WTC11 (cell line): Measurements from ENCODE around the gene VAMP3.

ENCODE experiments used
- CBFB ChIP-seq: sonication (generic); formaldehyde crosslinking; IDR thresholded peaks from 2 replicates; pipeline ENCODE4 v1.8.1; 2022; ENCODE audit warnings: mild to moderate bottlenecking, low read depth, missing genetic modification reagents
- CREB1 ChIP-seq: sonication (generic); formaldehyde crosslinking; IDR thresholded peaks from 2 replicates; pipeline ENCODE4 v1.8.0; 2023; ENCODE audit warnings: mild to moderate bottlenecking, missing genetic modification reagents
- ESRRA ChIP-seq: sonication (generic); formaldehyde crosslinking; IDR thresholded peaks from 2 replicates; pipeline ENCODE4 v1.8.1; 2022; ENCODE audit warnings: mild to moderate bottlenecking, missing genetic modification reagents, borderline replicate concordance
- ETV6 ChIP-seq: sonication (generic); formaldehyde crosslinking; IDR thresholded peaks from 2 replicates; pipeline ENCODE4 v1.8.1; 2022; ENCODE audit warnings: mild to moderate bottlenecking, missing genetic modification reagents
- JAZF1 ChIP-seq: fragments of 250-450 bp; sonication (Bioruptor Pico); IDR thresholded peaks from 2 replicates; pipeline ENCODE4 v1.9.0; 2021; ENCODE audit warnings: moderate library complexity, mild to moderate bottlenecking, inconsistent platforms
- RELA ChIP-seq: sonication (generic); formaldehyde crosslinking; IDR thresholded peaks from 2 replicates; pipeline ENCODE4 v1.8.1; 2022; ENCODE audit warnings: missing genetic modification reagents, mild to moderate bottlenecking, borderline replicate concordance
- SP1 ChIP-seq: sonication (generic); formaldehyde crosslinking; conservative IDR thresholded peaks from 2 replicates; pipeline ENCODE4 v1.8.1; 2022; ENCODE audit warnings: missing genetic modification reagents
- TCF7 ChIP-seq: sonication (generic); formaldehyde crosslinking; IDR thresholded peaks from 2 replicates; pipeline ENCODE4 v1.8.0; 2022; ENCODE audit warnings: mild to moderate bottlenecking, low read depth, missing genetic modification reagents, moderate library complexity
- TF ChIP-seq, protein P1 (sequence below): fragments of 200-600 bp; IDR thresholded peaks from 2 replicates; pipeline ENCODE4 v1.8.0; 2022; ENCODE audit warnings: antibody characterized with exemption
- TF ChIP-seq, protein P2 (sequence below): sonication (generic); formaldehyde crosslinking; IDR thresholded peaks from 2 replicates; pipeline ENCODE4 v1.8.0; 2022; ENCODE audit warnings: mild to moderate bottlenecking, missing genetic modification reagents
- TF ChIP-seq, protein P3 (sequence below): sonication (generic); formaldehyde crosslinking; IDR thresholded peaks from 2 replicates; pipeline ENCODE4 v1.8.1; 2023; ENCODE audit warnings: mild to moderate bottlenecking, missing genetic modification reagents, moderate library complexity
- TF ChIP-seq, protein P4 (sequence below): sonication (generic); formaldehyde crosslinking; IDR thresholded peaks from 2 replicates; pipeline ENCODE4 v1.8.1; 2022; ENCODE audit warnings: mild to moderate bottlenecking, missing genetic modification reagents, moderate library complexity, borderline replicate concordance
- TF ChIP-seq, protein P5 (sequence below): sonication (generic); formaldehyde crosslinking; IDR thresholded peaks from 2 replicates; pipeline ENCODE4 v1.8.1; 2022; ENCODE audit warnings: low read depth, missing genetic modification reagents, borderline replicate concordance

DNA sequence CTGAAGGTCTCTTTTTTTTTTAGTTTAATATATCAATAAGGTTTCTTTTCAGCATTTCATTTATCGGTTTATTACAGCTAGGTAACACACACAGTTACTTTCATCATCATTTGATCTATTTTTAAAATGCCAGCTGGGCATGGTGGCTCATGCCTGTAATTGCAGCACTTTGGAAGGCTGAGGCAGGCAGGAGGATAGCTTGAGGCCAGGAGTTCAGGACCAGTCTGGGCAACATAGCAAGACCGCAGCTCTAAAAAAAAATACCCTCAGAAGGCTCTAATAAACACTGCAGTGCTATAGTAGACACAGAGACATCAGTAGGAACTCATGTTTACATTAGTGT, 48.5 kb upstream of the VAMP3 start:
- TF ChIP-seq, protein P1, sequence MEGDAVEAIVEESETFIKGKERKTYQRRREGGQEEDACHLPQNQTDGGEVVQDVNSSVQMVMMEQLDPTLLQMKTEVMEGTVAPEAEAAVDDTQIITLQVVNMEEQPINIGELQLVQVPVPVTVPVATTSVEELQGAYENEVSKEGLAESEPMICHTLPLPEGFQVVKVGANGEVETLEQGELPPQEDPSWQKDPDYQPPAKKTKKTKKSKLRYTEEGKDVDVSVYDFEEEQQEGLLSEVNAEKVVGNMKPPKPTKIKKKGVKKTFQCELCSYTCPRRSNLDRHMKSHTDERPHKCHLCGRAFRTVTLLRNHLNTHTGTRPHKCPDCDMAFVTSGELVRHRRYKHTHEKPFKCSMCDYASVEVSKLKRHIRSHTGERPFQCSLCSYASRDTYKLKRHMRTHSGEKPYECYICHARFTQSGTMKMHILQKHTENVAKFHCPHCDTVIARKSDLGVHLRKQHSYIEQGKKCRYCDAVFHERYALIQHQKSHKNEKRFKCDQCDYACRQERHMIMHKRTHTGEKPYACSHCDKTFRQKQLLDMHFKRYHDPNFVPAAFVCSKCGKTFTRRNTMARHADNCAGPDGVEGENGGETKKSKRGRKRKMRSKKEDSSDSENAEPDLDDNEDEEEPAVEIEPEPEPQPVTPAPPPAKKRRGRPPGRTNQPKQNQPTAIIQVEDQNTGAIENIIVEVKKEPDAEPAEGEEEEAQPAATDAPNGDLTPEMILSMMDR, result no peak
- TF ChIP-seq, protein P2, sequence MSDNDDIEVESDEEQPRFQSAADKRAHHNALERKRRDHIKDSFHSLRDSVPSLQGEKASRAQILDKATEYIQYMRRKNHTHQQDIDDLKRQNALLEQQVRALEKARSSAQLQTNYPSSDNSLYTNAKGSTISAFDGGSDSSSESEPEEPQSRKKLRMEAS (CRISPR knock-in tag), result no peak
- TF ChIP-seq CBFB (CRISPR knock-in tag) (no peak), ESRRA (no peak), JAZF1 (CRISPR knock-in tag) (no peak), ETV6 (CRISPR knock-in tag) (no peak), TCF7 (CRISPR knock-in tag) (no peak), CREB1 (CRISPR knock-in tag) (no peak), RELA (CRISPR knock-in tag) (no peak), SP1 (CRISPR knock-in tag) (no peak)
- TF ChIP-seq, protein P3, sequence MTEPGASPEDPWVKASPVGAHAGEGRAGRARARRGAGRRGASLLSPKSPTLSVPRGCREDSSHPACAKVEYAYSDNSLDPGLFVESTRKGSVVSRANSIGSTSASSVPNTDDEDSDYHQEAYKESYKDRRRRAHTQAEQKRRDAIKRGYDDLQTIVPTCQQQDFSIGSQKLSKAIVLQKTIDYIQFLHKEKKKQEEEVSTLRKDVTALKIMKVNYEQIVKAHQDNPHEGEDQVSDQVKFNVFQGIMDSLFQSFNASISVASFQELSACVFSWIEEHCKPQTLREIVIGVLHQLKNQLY (CRISPR knock-in tag), result no peak
- TF ChIP-seq, protein P4, sequence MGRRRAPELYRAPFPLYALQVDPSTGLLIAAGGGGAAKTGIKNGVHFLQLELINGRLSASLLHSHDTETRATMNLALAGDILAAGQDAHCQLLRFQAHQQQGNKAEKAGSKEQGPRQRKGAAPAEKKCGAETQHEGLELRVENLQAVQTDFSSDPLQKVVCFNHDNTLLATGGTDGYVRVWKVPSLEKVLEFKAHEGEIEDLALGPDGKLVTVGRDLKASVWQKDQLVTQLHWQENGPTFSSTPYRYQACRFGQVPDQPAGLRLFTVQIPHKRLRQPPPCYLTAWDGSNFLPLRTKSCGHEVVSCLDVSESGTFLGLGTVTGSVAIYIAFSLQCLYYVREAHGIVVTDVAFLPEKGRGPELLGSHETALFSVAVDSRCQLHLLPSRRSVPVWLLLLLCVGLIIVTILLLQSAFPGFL (CRISPR knock-in tag), result no peak
- TF ChIP-seq, protein P5, sequence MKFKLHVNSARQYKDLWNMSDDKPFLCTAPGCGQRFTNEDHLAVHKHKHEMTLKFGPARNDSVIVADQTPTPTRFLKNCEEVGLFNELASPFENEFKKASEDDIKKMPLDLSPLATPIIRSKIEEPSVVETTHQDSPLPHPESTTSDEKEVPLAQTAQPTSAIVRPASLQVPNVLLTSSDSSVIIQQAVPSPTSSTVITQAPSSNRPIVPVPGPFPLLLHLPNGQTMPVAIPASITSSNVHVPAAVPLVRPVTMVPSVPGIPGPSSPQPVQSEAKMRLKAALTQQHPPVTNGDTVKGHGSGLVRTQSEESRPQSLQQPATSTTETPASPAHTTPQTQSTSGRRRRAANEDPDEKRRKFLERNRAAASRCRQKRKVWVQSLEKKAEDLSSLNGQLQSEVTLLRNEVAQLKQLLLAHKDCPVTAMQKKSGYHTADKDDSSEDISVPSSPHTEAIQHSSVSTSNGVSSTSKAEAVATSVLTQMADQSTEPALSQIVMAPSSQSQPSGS (CRISPR knock-in tag), result no peak
